Spleen (tissue), 11 donors: ENCODE measurements around the gene FAM193A. TPM values are rescaled to one million over a fixed set of nuclear protein-coding genes. Genes with fewer than 3 reads are reported as not detected.
"Not testable (repeated sequence)": the region's sequence is repeated elsewhere in the genome, so short reads cannot be mapped to it uniquely, and the experiment has no call there.

Experiments
- DNase-seq: peaks from one replicate; pipeline ENCODE4 v3.0.0-alpha.2; 2020
- H3K27ac ChIP-seq, 8 donors: fragments of 200-600 bp; sonication (generic) in 7 of 8; 1 replicate in 4 of 8; 2 replicates in 4 of 8; pipeline versions ENCODE4 v1.5.0 to v1.8.0; 2016 to 2021; ENCODE audit warnings: inconsistent platforms in 4 of 8, mild to moderate bottlenecking in 4 of 8, moderate library complexity in 1 of 8
- H3K27me3 ChIP-seq, 7 donors: fragments of 200-600 bp; sonication (generic) in 6 of 7; replicated peaks in 1 of 7; 1 replicate in 4 of 7; 2 replicates in 3 of 7; pipeline versions ENCODE4 v1.5.0 to v1.8.0; 2016 to 2021; ENCODE audit warnings: inconsistent platforms in 3 of 7, mild to moderate bottlenecking in 1 of 7
- H3K36me3 ChIP-seq, 6 donors: fragments of 200-600 bp; sonication (generic) in 5 of 6; 1 replicate in 4 of 6; 2 replicates in 2 of 6; pipeline versions ENCODE4 v1.5.0 to v1.8.0; 2016 to 2021; ENCODE audit warnings: inconsistent platforms in 2 of 6
- H3K4me1 ChIP-seq, 6 donors: fragments of 200-600 bp; sonication (generic) in 5 of 6; 1 replicate in 3 of 6; 2 replicates in 3 of 6; pipeline versions ENCODE4 v1.5.0 to v1.8.0; 2016 to 2021; ENCODE audit warnings: inconsistent platforms in 3 of 6
- H3K4me3 ChIP-seq, 8 donors: fragments of 200-600 bp; sonication (generic) in 7 of 8; 1 replicate in 4 of 8; 2 replicates in 4 of 8; pipeline versions ENCODE4 v1.5.0 to v1.8.0; 2016 to 2021; ENCODE audit warnings: inconsistent platforms in 4 of 8, mild to moderate bottlenecking in 4 of 8, moderate library complexity in 2 of 8
- H3K9me3 ChIP-seq, 8 donors: fragments of 200-600 bp; sonication (generic) in 7 of 8; 1 replicate in 4 of 8; 2 replicates in 4 of 8; pipeline versions ENCODE4 v1.5.0 to v1.8.0; 2016 to 2021; ENCODE audit warnings: inconsistent platforms in 4 of 8
- POLR2A ChIP-seq, 3 donors: fragments of 450-650 bp; IDR thresholded peaks; one replicate each; pipeline ENCODE4 v1.5.1; 2017; ENCODE audit warnings: antibody characterized with exemption in 3 of 3, mild to moderate bottlenecking in 1 of 3
- POLR2AphosphoS5 ChIP-seq, 3 donors: sonication (generic); formaldehyde crosslinking; IDR thresholded peaks; one replicate each; pipeline ENCODE4 v1.5.1; 2017; ENCODE audit warnings: antibody characterized with exemption in 3 of 3
- WGBS, 5 donors: extraction: QIAGEN DNeasy Blood & Tissue Kit in 3 of 5; methylation state at CpG; one replicate each; pipeline versions ENCODE4 v1.1.5 to v1.1.7; 2013 to 2018; 5-methylcytosine and 5-hydroxymethylcytosine counted together
- intact Hi-C: fragments of 100-400 bp; cut with DNase I; formaldehyde crosslinking; loops from one replicate; pipeline ENCODE4 v1.15.0; 2023; ENCODE audit warnings: low total_unique reads
- polyA plus RNA-seq, 3 donors: library from polyadenylated mRNA; stranded (reverse); fragments of 200-250 nt; gene quantifications; one replicate each; pipeline ENCODE4 v1.2.1, GENCODE V29; 2013
- small RNA-seq, 4 donors: library from RNA; depleted of rRNA; stranded (forward); fragments of <200 nt; gene quantifications; one replicate each; pipeline ENCODE3, GENCODE V24; 2016
- total RNA-seq, 7 donors: library from RNA; depleted of rRNA in 3 of 7; stranded (reverse); fragments of >200 nt in 3 of 7; fragmentation: NEBNext Ultra II Directional in 4 of 7; extraction: Animal tissue kit (Norgen Biotek cat#: 25700) in 4 of 7; gene quantifications; one replicate each; pipeline versions ENCODE4 v1.1.0 to v1.2.1, GENCODE V29; 2016 to 2021
- TF ChIP-seq, protein P1 (sequence below), 11 experiments: fragments of 200-600 bp in 7 of 11; fragments of 450-650 bp in 4 of 11; sonication (generic) in 4 of 11; IDR thresholded peaks in 8 of 11; conservative IDR thresholded peaks in 3 of 11; 1 replicate in 7 of 11; 2 replicates in 4 of 11; pipeline versions ENCODE4 v1.4.0 to v1.8.0; 2016 to 2021; ENCODE audit warnings: antibody characterized with exemption in 11 of 11, inconsistent platforms in 4 of 11, mild to moderate bottlenecking in 1 of 11
- donor health status: healthy with polysubstance abuse.
- donor health status: DM: no; HTN: no; CAD: no; lungs with moderate emphysema.
- donor health status: DM: no; HTN: no; CAD: no.
- donor health status: Bipolar disorder and iron deficiency.
- donor health status: healthy.
- donor health status: DM: no; HTN: no; CAD: no.
- donor health status: DM: yes; HTN: yes; CAD: no.

The FAM193A gene
- total and polyA plus RNA-seq, 10 donors = 6.2 to 37.7 (median 31.6) TPM

DNA sequence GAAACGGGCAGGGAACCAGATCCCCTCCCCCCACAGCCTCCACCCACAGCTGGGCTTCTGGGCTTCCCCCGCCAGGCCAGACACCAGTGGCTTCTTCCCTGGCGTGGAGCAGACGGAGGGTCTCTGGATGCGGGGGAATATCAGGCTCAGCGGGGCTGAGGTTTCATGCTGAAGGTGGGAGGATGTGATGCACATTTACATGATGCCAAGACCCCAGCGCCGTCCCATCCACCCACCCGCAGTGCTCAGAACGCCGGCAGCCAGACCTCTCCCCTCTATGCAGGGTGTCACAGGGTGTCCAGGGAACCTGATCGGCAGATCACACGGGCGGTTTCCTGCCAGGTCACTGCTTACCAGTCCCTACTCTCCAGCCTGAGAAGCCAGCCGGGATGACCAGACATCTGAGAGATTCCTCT, 232.5 kb downstream of the FAM193A start:
- peaks cover 0 to 59% (median 27%) of the 10 kb centered on the region in 6 donors for H3K4me1 ChIP-seq
- no peaks in the 10 kb centered on the region for H3K9me3 ChIP-seq
- no peaks in the 10 kb centered on the region for H3K36me3 ChIP-seq
- WGBS, 5 donors = 71 to 87% (median 77%) methylated on average over 15 of the region's 15 CpGs
- no peaks in the 10 kb centered on the region for H3K27me3 ChIP-seq
- intact Hi-C loops = loop anchor here (10.0 kb wide), 2 partner anchors 46 to 86 kb away; no protein-coding TSS in a partner anchor
- no peak for TF ChIP-seq POLR2A (IDR thresholded peaks at IDR 0.05)
- TF ChIP-seq, protein P1, sequence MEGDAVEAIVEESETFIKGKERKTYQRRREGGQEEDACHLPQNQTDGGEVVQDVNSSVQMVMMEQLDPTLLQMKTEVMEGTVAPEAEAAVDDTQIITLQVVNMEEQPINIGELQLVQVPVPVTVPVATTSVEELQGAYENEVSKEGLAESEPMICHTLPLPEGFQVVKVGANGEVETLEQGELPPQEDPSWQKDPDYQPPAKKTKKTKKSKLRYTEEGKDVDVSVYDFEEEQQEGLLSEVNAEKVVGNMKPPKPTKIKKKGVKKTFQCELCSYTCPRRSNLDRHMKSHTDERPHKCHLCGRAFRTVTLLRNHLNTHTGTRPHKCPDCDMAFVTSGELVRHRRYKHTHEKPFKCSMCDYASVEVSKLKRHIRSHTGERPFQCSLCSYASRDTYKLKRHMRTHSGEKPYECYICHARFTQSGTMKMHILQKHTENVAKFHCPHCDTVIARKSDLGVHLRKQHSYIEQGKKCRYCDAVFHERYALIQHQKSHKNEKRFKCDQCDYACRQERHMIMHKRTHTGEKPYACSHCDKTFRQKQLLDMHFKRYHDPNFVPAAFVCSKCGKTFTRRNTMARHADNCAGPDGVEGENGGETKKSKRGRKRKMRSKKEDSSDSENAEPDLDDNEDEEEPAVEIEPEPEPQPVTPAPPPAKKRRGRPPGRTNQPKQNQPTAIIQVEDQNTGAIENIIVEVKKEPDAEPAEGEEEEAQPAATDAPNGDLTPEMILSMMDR (IDR thresholded peaks at IDR 0.05 in 8 of 11, conservative IDR thresholded peaks at IDR 0.05 in 3 of 11) = no peak
- no peak for TF ChIP-seq POLR2AphosphoS5 (IDR thresholded peaks at IDR 0.05)
- H3K27ac ChIP-seq = no peak overlapping the region
- peak; percentile 71 for DNase-seq
- H3K4me3 ChIP-seq = no peak overlapping the region

DNA sequence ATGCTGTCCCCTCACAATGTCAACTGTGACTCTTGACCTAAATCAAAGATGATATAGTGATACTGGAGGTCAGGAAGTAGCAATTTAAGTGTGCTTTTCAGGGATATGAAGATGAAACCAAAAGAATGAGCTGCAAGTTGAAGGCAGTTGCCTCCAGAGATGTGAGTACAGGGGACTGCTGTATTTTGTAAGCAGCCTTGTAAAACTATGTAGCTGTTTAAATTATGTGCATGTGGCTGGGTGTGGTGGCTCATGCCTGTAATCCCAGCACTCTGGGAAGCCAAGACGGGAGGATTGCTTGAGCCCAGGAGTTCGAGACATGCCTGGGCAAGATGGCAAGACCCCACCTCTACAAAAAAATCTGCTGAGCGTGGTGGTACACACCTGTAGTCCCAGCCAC, 234.8 kb downstream of the FAM193A start:
- TF ChIP-seq POLR2A (IDR thresholded peaks at IDR 0.05) (no peak), POLR2AphosphoS5 (IDR thresholded peaks at IDR 0.05) (no peak)
- TF ChIP-seq, protein P1 (IDR thresholded peaks at IDR 0.05 in 8 of 11, conservative IDR thresholded peaks at IDR 0.05 in 3 of 11) = no peak
- WGBS, 5 donors = 86 to 93% (median 90%) methylated on average over 3 of the region's 3 CpGs
- H3K27ac ChIP-seq = peak overlapping the region in 3 of 8 donors; percentile 45 to 69 (median 61)
- H3K4me1 ChIP-seq = peaks cover 0 to 49% (median 22%) of the 10 kb centered on the region in 6 donors
- no peaks in the 10 kb centered on the region for H3K36me3 ChIP-seq
- H3K4me3 ChIP-seq = no peak overlapping the region
- DNase-seq = no peak
- H3K27me3 ChIP-seq = no peaks in the 10 kb centered on the region
- no peaks in the 10 kb centered on the region for H3K9me3 ChIP-seq
- intact Hi-C loops = no loop called here

DNA sequence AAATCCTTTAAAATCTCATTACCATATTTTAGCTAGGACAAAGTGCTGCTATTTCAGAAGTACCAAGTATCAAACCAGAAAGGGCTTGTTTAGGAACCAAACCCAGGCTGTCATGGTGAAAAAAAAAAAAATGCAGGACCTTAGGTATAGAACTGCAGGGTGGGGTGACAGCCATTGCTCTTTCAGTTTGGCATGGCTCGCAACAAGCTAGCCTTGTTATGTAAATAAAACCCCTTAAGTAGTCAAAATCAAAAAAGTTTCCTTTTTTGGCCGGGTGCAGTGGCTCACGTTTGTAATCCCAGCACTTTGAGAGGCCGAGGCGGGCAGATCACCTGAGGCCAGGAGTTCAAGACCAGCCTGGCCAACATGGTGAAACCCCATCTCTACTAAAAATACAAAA, 244.2 kb downstream of the FAM193A start:
- DNase-seq, H3K4me3 ChIP-seq, H3K4me1 ChIP-seq, H3K27ac ChIP-seq, intact Hi-C loops, H3K36me3 ChIP-seq, H3K27me3 ChIP-seq: not testable (repeated sequence)
- 86 to 99% (median 93%) methylated on average over 5 of the region's 5 CpGs for WGBS, 5 donors
- peaks cover 0 to 33% (median 20%) of the 10 kb centered on the region in 8 donors for H3K9me3 ChIP-seq

DNA sequence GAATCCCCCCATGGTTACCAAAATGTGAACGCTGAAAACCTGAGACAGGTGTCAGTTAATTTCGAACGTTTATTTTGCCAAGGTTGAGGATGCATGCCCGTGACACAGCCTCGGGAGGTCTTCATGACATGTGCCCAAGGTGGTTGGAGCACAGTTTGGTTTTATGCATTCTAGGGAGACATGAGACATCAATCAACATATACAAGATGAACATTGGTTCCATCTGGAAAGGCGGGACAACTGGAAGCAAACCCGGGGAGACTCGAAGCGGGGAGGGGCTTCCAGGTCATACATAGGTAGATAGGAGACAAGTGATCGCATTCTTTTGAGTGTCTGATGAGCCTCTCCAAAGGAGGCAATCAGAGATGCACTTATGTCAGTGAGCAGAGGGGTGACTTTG, 245.5 kb downstream of the FAM193A start:
- Histone ChIP-seq H3K27ac (no peak overlapping the region), H3K4me1 (peaks cover 14 to 21% (median 18%) of the 10 kb centered on the region in 6 donors), H3K9me3 (peaks cover 0 to 33% (median 20%) of the 10 kb centered on the region in 8 donors), H3K36me3 (no peaks in the 10 kb centered on the region), H3K4me3 (no peak overlapping the region), H3K27me3 (no peaks in the 10 kb centered on the region)
- intact Hi-C loops = no loop called here
- peak; percentile 12 for DNase-seq
- 91 to 94% (median 92%) methylated on average over 10 of the region's 10 CpGs for WGBS, 5 donors
- TF ChIP-seq POLR2A (IDR thresholded peaks at IDR 0.05) (no peak), POLR2AphosphoS5 (IDR thresholded peaks at IDR 0.05) (no peak)
- TF ChIP-seq, protein P1 (IDR thresholded peaks at IDR 0.05 in 8 of 11, conservative IDR thresholded peaks at IDR 0.05 in 3 of 11) = no peak

Small RNA genes within 50 kb of the gene (small RNA-seq; reads per million reads assigned to genes)
- 0 reads per million in 4 donors for gene CR545473.1
- 0 reads per million in 4 donors for gene RF00019

Other genes with a start within 250 kb of the FAM193A start
- gene ZFYVE28, start 118.0 kb upstream of the FAM193A start, total RNA-seq = 10 to 100 TPM; 11.2 to 31.3 (median 15.7) TPM
- 1 to 10 TPM; 2.7 to 8.5 (median 7.8) TPM for gene ZFYVE28, start 118.0 kb upstream of the FAM193A start, polyA plus RNA-seq
- gene CFAP99, start 117.7 kb upstream of the FAM193A start, total RNA-seq = under 1 TPM in 1 of 7 donors, not detected in 6; 0.22 TPM
- gene CFAP99, start 117.7 kb upstream of the FAM193A start, polyA plus RNA-seq = under 1 TPM in 1 of 3 donors, not detected in 2; 0.13 TPM
- gene RNF4, start 67.5 kb upstream of the FAM193A start, total RNA-seq = 10 to 100 TPM; 57.4 to 82.5 (median 66.4) TPM
- 10 to 100 TPM; 22.0 to 35.4 (median 24.0) TPM for gene RNF4, start 67.5 kb upstream of the FAM193A start, polyA plus RNA-seq
- gene TNIP2, start 219.7 kb downstream of the FAM193A start, total RNA-seq = 10 to 100 TPM; 35.1 to 52.5 (median 50.4) TPM
- gene TNIP2, start 219.7 kb downstream of the FAM193A start, polyA plus RNA-seq = 10 to 100 TPM; 32.7 to 53.5 (median 33.2) TPM